ENCODE measurements around the gene STEAP4. TPM values are rescaled to one million over a fixed set of nuclear protein-coding genes. Genes with fewer than 3 reads are reported as not detected.

The STEAP4 gene
- polyA plus RNA-seq, 2 of the 4 experiments (the other 2 are of a cell fraction): not detected

GRCh38 chr7:88321694-88322093 lies 15.0 kb upstream of the STEAP4 start:
- no peak for TF ChIP-seq MYC (IDR thresholded peaks at IDR 0.05; ENCODE audit: borderline replicate concordance, low read length)
- TF ChIP-seq, protein P1, sequence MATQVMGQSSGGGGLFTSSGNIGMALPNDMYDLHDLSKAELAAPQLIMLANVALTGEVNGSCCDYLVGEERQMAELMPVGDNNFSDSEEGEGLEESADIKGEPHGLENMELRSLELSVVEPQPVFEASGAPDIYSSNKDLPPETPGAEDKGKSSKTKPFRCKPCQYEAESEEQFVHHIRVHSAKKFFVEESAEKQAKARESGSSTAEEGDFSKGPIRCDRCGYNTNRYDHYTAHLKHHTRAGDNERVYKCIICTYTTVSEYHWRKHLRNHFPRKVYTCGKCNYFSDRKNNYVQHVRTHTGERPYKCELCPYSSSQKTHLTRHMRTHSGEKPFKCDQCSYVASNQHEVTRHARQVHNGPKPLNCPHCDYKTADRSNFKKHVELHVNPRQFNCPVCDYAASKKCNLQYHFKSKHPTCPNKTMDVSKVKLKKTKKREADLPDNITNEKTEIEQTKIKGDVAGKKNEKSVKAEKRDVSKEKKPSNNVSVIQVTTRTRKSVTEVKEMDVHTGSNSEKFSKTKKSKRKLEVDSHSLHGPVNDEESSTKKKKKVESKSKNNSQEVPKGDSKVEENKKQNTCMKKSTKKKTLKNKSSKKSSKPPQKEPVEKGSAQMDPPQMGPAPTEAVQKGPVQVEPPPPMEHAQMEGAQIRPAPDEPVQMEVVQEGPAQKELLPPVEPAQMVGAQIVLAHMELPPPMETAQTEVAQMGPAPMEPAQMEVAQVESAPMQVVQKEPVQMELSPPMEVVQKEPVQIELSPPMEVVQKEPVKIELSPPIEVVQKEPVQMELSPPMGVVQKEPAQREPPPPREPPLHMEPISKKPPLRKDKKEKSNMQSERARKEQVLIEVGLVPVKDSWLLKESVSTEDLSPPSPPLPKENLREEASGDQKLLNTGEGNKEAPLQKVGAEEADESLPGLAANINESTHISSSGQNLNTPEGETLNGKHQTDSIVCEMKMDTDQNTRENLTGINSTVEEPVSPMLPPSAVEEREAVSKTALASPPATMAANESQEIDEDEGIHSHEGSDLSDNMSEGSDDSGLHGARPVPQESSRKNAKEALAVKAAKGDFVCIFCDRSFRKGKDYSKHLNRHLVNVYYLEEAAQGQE (IDR thresholded peaks at IDR 0.05): no peak
- TF ChIP-seq NFE2L2 (conservative IDR thresholded peaks at IDR 0.05; ENCODE audit: low read length): no peak
- TF ChIP-seq SREBF2 (IDR thresholded peaks at IDR 0.05): no peak
- TF ChIP-seq BHLHE40 (IDR thresholded peaks at IDR 0.05; ENCODE audit: low read depth, low read length): no peak
- TF ChIP-seq CEBPB (IDR thresholded peaks at IDR 0.05): no peak
- no peak for TF ChIP-seq RNF2 (IDR thresholded peaks at IDR 0.05; ENCODE audit: borderline replicate concordance, low read depth)
- TF ChIP-seq ZC3H11A (IDR thresholded peaks at IDR 0.05): no peak
- no peak for TF ChIP-seq BCL3 (IDR thresholded peaks at IDR 0.05)
- TF ChIP-seq ZSCAN20 (CRISPR knock-in tag; IDR thresholded peaks at IDR 0.05): no peak
- H3K4me3 ChIP-seq: no peak overlapping the region
- 13% methylated on average over 1 of the region's 1 CpG for WGBS (ENCODE audit: missing lambda C conversion rate)
- FAIRE-seq: no peak
- CTCF ChIA-PET: no interaction called here
- no peak for ATAC-seq
- no peaks in the 10 kb centered on the region for H3K4me1 ChIP-seq
- no peak overlapping the region for H3K4me2 ChIP-seq
- no peaks in the 10 kb centered on the region for H3K9me3 ChIP-seq
- DNase-seq (ENCODE audit: low read depth in 1 of 2, low spot score in 1 of 2): no peak
- POLR2A ChIA-PET: no interaction called here
- no peak overlapping the region for H3K27ac ChIP-seq

DNA sequence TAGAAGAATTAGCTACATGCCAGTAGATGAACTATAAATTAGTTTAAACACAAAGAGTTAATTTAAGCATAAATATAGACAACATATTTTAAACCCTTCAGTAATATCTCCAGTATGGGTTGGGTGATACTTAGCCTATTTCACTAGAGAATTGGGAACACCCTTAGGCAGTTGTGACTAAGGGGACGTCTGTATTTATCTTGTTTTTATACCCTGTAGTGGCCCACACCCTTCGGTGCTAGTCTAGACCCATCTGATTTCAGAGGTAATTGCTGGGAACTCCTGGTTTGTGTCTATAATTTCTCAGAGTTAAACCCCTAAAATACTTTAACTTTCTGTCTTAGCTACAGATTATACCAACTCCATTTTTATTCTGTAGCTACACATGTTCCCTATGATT lies 11.5 kb upstream of the STEAP4 start:
- FAIRE-seq (no peak), ATAC-seq (no peak), DNase-seq (ENCODE audit: low read depth in 1 of 2, low spot score in 1 of 2) (no peak)
- Histone ChIP-seq H3K4me3 (no peak overlapping the region), H3K27ac (no peak overlapping the region), H3K4me1 (no peaks in the 10 kb centered on the region), H3K9me3 (no peaks in the 10 kb centered on the region), H3K4me2 (no peak overlapping the region)
- WGBS (ENCODE audit: missing lambda C conversion rate): 6% methylated on average over 2 of the region's 2 CpGs
- ChIA-PET POLR2A (interaction anchor here (0.6 kb wide), 1 partner anchor 15 kb away, joined by 7 read pairs; no protein-coding TSS in a partner anchor), CTCF (interaction anchor here (1.6 kb wide), 1 partner anchor 9 kb away, joined by 3 read pairs; no protein-coding TSS in a partner anchor)
- no peak for TF ChIP-seq KDM1A (IDR thresholded peaks at IDR 0.05; ENCODE audit: low read depth)
- no peak for TF ChIP-seq MAZ (IDR thresholded peaks at IDR 0.05; ENCODE audit: borderline replicate concordance, low read depth, low read length)
- TF ChIP-seq HOXB5 (CRISPR knock-in tag; IDR thresholded peaks at IDR 0.05): no peak
- TF ChIP-seq HOXB13 (CRISPR knock-in tag; IDR thresholded peaks at IDR 0.05; ENCODE audit: low read depth): no peak
- no peak for TF ChIP-seq CHD4 (IDR thresholded peaks at IDR 0.05; ENCODE audit: borderline replicate concordance)
- no peak for TF ChIP-seq HMGXB4 (CRISPR knock-in tag; IDR thresholded peaks at IDR 0.05; ENCODE audit: borderline replicate concordance)
- no peak for TF ChIP-seq NPAS2 (CRISPR knock-in tag; IDR thresholded peaks at IDR 0.05; ENCODE audit: borderline replicate concordance)
- TF ChIP-seq, protein P2, sequence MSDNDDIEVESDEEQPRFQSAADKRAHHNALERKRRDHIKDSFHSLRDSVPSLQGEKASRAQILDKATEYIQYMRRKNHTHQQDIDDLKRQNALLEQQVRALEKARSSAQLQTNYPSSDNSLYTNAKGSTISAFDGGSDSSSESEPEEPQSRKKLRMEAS (IDR thresholded peaks at IDR 0.05): no peak
- TF ChIP-seq FOSB (CRISPR knock-in tag; IDR thresholded peaks at IDR 0.05): no peak
- no peak for TF ChIP-seq GATA3 (IDR thresholded peaks at IDR 0.05; ENCODE audit: borderline replicate concordance)
- TF ChIP-seq ZNF302 (CRISPR knock-in tag; IDR thresholded peaks at IDR 0.05): no peak
- TF ChIP-seq POLR2AphosphoS2 (conservative IDR thresholded peaks at IDR 0.05; ENCODE audit: low read length): no peak
- TF ChIP-seq, protein P1 (IDR thresholded peaks at IDR 0.05): no peak
- TF ChIP-seq, protein P3, sequence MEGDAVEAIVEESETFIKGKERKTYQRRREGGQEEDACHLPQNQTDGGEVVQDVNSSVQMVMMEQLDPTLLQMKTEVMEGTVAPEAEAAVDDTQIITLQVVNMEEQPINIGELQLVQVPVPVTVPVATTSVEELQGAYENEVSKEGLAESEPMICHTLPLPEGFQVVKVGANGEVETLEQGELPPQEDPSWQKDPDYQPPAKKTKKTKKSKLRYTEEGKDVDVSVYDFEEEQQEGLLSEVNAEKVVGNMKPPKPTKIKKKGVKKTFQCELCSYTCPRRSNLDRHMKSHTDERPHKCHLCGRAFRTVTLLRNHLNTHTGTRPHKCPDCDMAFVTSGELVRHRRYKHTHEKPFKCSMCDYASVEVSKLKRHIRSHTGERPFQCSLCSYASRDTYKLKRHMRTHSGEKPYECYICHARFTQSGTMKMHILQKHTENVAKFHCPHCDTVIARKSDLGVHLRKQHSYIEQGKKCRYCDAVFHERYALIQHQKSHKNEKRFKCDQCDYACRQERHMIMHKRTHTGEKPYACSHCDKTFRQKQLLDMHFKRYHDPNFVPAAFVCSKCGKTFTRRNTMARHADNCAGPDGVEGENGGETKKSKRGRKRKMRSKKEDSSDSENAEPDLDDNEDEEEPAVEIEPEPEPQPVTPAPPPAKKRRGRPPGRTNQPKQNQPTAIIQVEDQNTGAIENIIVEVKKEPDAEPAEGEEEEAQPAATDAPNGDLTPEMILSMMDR (IDR thresholded peaks at IDR 0.05): no peak

Measured in A549 (cell line).